ENCODE results near the gene TNS1.

TNS1 gene

GRCh38 chr2:217755027-217755745, 247.6 kb downstream of the TNS1 start:
- no peak for DNase-seq

GRCh38 chr2:217753460-217754200, 249.2 kb downstream of the TNS1 start:
- no peak for DNase-seq

GRCh38 chr2:217752714-217753459, 249.9 kb downstream of the TNS1 start:
- DNase-seq = no peak

GRCh38 chr2:217751952-217752351, 250.8 kb downstream of the TNS1 start:
- no peak for DNase-seq

- DNase-seq = no peak
Observed at GRCh38 chr2:217751192-217751591, 251.6 kb downstream of the TNS1 start.
